Keratinocyte (primary cell): Measurements from ENCODE around the gene ITPR2. TPM values are rescaled to one million over a fixed set of nuclear protein-coding genes. Genes with fewer than 3 reads are reported as not detected.

Experiments
- DNase-seq: peaks from one replicate; pipeline ENCODE4 v3.0.0-alpha.2; 2011; ENCODE audit warnings: low read depth, missing footprints, low spot score
- FAIRE-seq: peaks from 2 replicates; lab custom pipeline; 2011; peaks lifted over from hg19 to GRCh38; lab: Jason Lieb, UNC
- H2AFZ ChIP-seq: 2 replicates; pipeline ENCODE4 v1.6.0; 2012; ENCODE audit warnings: low read length, control low read depth, inconsistent platforms; ENCODE audit not compliant: control insufficient read depth
- H3K27ac ChIP-seq: 2 replicates; pipeline ENCODE4 v1.5.1; 2011; ENCODE audit warnings: low read length; ENCODE audit not compliant: control insufficient read depth, insufficient read depth
- H3K27me3 ChIP-seq: 3 replicates; pipeline ENCODE4 v1.6.0; 2011; ENCODE audit warnings: low read length; ENCODE audit not compliant: control insufficient read depth, insufficient read depth; ENCODE audit errors: extremely low read depth
- H3K36me3 ChIP-seq, 2 experiments: 2 replicates in 1 of 2; 3 replicates in 1 of 2; pipeline ENCODE4 v1.5.1; 2011; ENCODE audit warnings: low read length in 2 of 2, mild to moderate bottlenecking in 1 of 2; ENCODE audit not compliant: control insufficient read depth in 2 of 2, insufficient read depth in 2 of 2; ENCODE audit errors: extremely low read depth in 1 of 2
- H3K4me1 ChIP-seq: 3 replicates; pipeline ENCODE4 v1.5.1; 2011; ENCODE audit warnings: low read length; ENCODE audit not compliant: control insufficient read depth, insufficient read depth; ENCODE audit errors: extremely low read depth
- H3K4me2 ChIP-seq: 3 replicates; pipeline ENCODE4 v1.6.0; 2011; ENCODE audit warnings: low read depth, low read length; ENCODE audit not compliant: control insufficient read depth, insufficient read depth; ENCODE audit errors: extremely low read depth
- H3K4me3 ChIP-seq, 3 experiments: fragments of 200-600 bp in 1 of 3; sonication (generic) in 1 of 3; 2 replicates in 2 of 3; 3 replicates in 1 of 3; pipeline ENCODE4 v1.5.1; 2011 to 2016; ENCODE audit warnings: low read length in 3 of 3, mild to moderate bottlenecking in 3 of 3, control low read depth in 2 of 3, inconsistent platforms in 1 of 3, low read depth in 1 of 3, mixed read lengths in 1 of 3, mixed run types in 1 of 3, moderate library complexity in 1 of 3; ENCODE audit not compliant: control insufficient read depth in 2 of 3, insufficient read depth in 2 of 3; ENCODE audit errors: extremely low read depth in 1 of 3
- H3K79me2 ChIP-seq: 2 replicates; pipeline ENCODE4 v1.6.0; 2012; ENCODE audit warnings: low read length; ENCODE audit not compliant: control insufficient read depth, insufficient read depth
- H3K9ac ChIP-seq: 3 replicates; pipeline ENCODE4 v1.6.0; 2011; ENCODE audit warnings: low read length; ENCODE audit not compliant: control insufficient read depth, insufficient read depth; ENCODE audit errors: extremely low read depth
- H3K9me1 ChIP-seq: 3 replicates; pipeline ENCODE4 v1.6.0; 2011; ENCODE audit warnings: low read length; ENCODE audit not compliant: control insufficient read depth, insufficient read depth; ENCODE audit errors: extremely low read depth
- H3K9me3 ChIP-seq: 2 replicates; pipeline ENCODE4 v1.5.1; 2012; ENCODE audit warnings: low read depth, low read length; ENCODE audit not compliant: control insufficient read depth
- H4K20me1 ChIP-seq: 3 replicates; pipeline ENCODE4 v1.6.0; 2011; ENCODE audit warnings: low read length; ENCODE audit not compliant: control insufficient read depth, insufficient read depth; ENCODE audit errors: extremely low read depth
- CTCF ChIP-seq, 3 experiments: IDR thresholded peaks in 1 of 3; conservative IDR thresholded peaks in 1 of 3; optimal IDR thresholded peaks in 1 of 3; 2 replicates in 2 of 3; 3 replicates in 1 of 3; pipeline versions ENCODE3 to v1.5.1; 2011; ENCODE audit warnings: low read length in 3 of 3, mild to moderate bottlenecking in 3 of 3, moderate library complexity in 2 of 3, control low read depth in 1 of 3, inconsistent platforms in 1 of 3; ENCODE audit not compliant: insufficient read depth in 2 of 3; ENCODE audit errors: extremely low read depth in 1 of 3
- EZH2 ChIP-seq: IDR thresholded peaks from one replicate; pipeline ENCODE4 v1.6.1; 2012; ENCODE audit warnings: inconsistent platforms, mild to moderate bottlenecking, low read length, moderate library complexity
- dilution Hi-C: fragments of 300-500 bp; cut with MboI; formaldehyde crosslinking; loops from one replicate; pipeline ENCODE4 v1.7.0; 2020; ENCODE audit warnings: low sequenced_read_pairs; ENCODE audit not compliant: extremely low pct_ligation_motif_present
- polyA plus RNA-seq, 5 experiments: library from polyadenylated mRNA; depleted of rRNA in 3 of 5; stranded (reverse) in 3 of 5; stranded (forward) in 1 of 5; unstranded in 1 of 5; fragments of >200 nt; gene quantifications; 1 replicate in 1 of 5; 2 replicates in 3 of 5; 3 replicates in 1 of 5; pipeline versions ENCODE4 v1.2.1 to v1.2.3, GENCODE V29; 2011 to 2012; ENCODE audit warnings: missing spikeins in 2 of 5, low read depth in 1 of 5, low replicate concordance in 1 of 5

ITPR2 gene
- polyA plus RNA-seq, 1 donor (not counting 4 experiments of a cell fraction or from before 2014, with no cell fraction given): 7.6 TPM

- peak; percentile 62 for FAIRE-seq
- H3K4me2 ChIP-seq: no peak overlapping the region
- dilution Hi-C loops: no loop called here
These were observed 204.8 kb downstream of the ITPR2 start for GRCh38 chr12:26628234-26628633.

GRCh38 chr12:26627335-26627734 lies 205.7 kb downstream of the ITPR2 start:
- Histone ChIP-seq H3K27me3 (no peaks in the 10 kb centered on the region), H4K20me1 (no peaks in the 10 kb centered on the region), H3K36me3 (no peaks in the 10 kb centered on the region), H3K4me1 (peaks cover 16% of the 10 kb centered on the region), H3K9me1 (no peaks in the 10 kb centered on the region), H3K4me2 (no peak overlapping the region), H3K79me2 (no peaks in the 10 kb centered on the region), H3K9ac (no peak overlapping the region), H3K4me3 (no peak overlapping the region), H3K9me3 (no peaks in the 10 kb centered on the region), H3K27ac (no peak overlapping the region), H2AFZ (no peak overlapping the region)
- FAIRE-seq (no peak), DNase-seq (no peak)
- no peak for TF ChIP-seq EZH2
- dilution Hi-C loops: no loop called here

More at GRCh38 chr12:26628234-26628633, 204.8 kb downstream of the ITPR2 start:
- Histone ChIP-seq H3K9me1 (no peaks in the 10 kb centered on the region), H3K9me3 (no peaks in the 10 kb centered on the region), H2AFZ (no peak overlapping the region), H3K36me3 (no peaks in the 10 kb centered on the region), H3K79me2 (no peaks in the 10 kb centered on the region), H3K4me3 (no peak overlapping the region), H3K27ac (no peak overlapping the region), H3K4me1 (peaks cover 16% of the 10 kb centered on the region), H4K20me1 (no peaks in the 10 kb centered on the region), H3K27me3 (no peaks in the 10 kb centered on the region), H3K9ac (no peak overlapping the region)
- no peak for TF ChIP-seq CTCF (optimal IDR thresholded peaks at IDR 0.05 in 1 of 3, IDR thresholded peaks at IDR 0.05 in 1 of 3, conservative IDR thresholded peaks at IDR 0.05 in 1 of 3; ENCODE audit: extremely low read depth in 1 of 3, insufficient read depth in 2 of 3, low read length in 3 of 3)
- DNase-seq: no peak

GRCh38 chr12:26623136-26623535 lies 209.9 kb downstream of the ITPR2 start:
- no peaks in the 10 kb centered on the region for H4K20me1 ChIP-seq
- FAIRE-seq (no peak), DNase-seq (no peak)
- no peaks in the 10 kb centered on the region for H3K9me3 ChIP-seq
- no peak overlapping the region for H3K4me2 ChIP-seq
- H3K27ac ChIP-seq: no peak overlapping the region
- no peaks in the 10 kb centered on the region for H3K9me1 ChIP-seq
- no peak overlapping the region for H3K4me3 ChIP-seq
- dilution Hi-C loops: no loop called here
- H2AFZ ChIP-seq: no peak overlapping the region
- H3K4me1 ChIP-seq: peaks cover 11% of the 10 kb centered on the region
- H3K36me3 ChIP-seq: peaks cover 0 to 3% of the 10 kb centered on the region in 2 experiments
- no peak for TF ChIP-seq CTCF (optimal IDR thresholded peaks at IDR 0.05 in 1 of 3, IDR thresholded peaks at IDR 0.05 in 1 of 3, conservative IDR thresholded peaks at IDR 0.05 in 1 of 3; ENCODE audit: extremely low read depth in 1 of 3, insufficient read depth in 2 of 3, low read length in 3 of 3)
- TF ChIP-seq EZH2: no peak
- no peaks in the 10 kb centered on the region for H3K27me3 ChIP-seq
- H3K9ac ChIP-seq: no peak overlapping the region
- no peaks in the 10 kb centered on the region for H3K79me2 ChIP-seq
